Choroid plexus epithelial cell (primary cell): Measurements from ENCODE around the gene IP6K3.
A peak's percentile ranks its signal among the peaks of the same experiment; 100 is the strongest.

ENCODE experiments used
- DNase-seq: peaks from one replicate; pipeline ENCODE4 v3.0.0-alpha.2; 2010; ENCODE audit warnings: low read depth
- H3K4me3 ChIP-seq: 2 replicates; pipeline ENCODE4 v1.5.1; 2011; ENCODE audit warnings: low read depth, mild to moderate bottlenecking, control low read depth, low read length, moderate library complexity
- TF ChIP-seq, protein P1 (sequence below): conservative IDR thresholded peaks from 2 replicates; pipeline ENCODE4 v1.5.1; 2011; ENCODE audit warnings: low read depth, mild to moderate bottlenecking, control low read depth, inconsistent platforms, low read length, moderate library complexity

The IP6K3 gene

DNA sequence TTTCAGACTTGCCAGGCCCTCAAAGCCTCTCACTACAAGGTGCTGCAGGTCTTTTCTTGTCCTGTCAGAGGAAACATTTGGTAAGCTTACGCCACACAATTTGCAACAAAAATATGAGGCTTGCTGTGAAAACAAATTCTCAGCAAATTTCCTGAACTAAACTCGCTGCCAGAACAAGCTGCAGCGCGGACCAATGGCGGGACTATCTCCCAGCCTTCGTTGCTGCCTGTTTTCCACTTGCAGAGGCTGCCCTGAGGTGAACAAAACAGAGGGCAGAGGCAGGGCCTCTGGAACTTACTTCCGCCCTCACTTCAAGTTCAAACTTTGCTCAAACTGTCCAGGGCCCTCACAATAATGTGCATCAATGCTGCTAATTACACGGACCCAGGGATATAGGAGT is 47.6 kb downstream of the IP6K3 start:
- TF ChIP-seq, protein P1, sequence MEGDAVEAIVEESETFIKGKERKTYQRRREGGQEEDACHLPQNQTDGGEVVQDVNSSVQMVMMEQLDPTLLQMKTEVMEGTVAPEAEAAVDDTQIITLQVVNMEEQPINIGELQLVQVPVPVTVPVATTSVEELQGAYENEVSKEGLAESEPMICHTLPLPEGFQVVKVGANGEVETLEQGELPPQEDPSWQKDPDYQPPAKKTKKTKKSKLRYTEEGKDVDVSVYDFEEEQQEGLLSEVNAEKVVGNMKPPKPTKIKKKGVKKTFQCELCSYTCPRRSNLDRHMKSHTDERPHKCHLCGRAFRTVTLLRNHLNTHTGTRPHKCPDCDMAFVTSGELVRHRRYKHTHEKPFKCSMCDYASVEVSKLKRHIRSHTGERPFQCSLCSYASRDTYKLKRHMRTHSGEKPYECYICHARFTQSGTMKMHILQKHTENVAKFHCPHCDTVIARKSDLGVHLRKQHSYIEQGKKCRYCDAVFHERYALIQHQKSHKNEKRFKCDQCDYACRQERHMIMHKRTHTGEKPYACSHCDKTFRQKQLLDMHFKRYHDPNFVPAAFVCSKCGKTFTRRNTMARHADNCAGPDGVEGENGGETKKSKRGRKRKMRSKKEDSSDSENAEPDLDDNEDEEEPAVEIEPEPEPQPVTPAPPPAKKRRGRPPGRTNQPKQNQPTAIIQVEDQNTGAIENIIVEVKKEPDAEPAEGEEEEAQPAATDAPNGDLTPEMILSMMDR, result no peak
- no peak overlapping the region for H3K4me3 ChIP-seq
- no peak for DNase-seq

DNA sequence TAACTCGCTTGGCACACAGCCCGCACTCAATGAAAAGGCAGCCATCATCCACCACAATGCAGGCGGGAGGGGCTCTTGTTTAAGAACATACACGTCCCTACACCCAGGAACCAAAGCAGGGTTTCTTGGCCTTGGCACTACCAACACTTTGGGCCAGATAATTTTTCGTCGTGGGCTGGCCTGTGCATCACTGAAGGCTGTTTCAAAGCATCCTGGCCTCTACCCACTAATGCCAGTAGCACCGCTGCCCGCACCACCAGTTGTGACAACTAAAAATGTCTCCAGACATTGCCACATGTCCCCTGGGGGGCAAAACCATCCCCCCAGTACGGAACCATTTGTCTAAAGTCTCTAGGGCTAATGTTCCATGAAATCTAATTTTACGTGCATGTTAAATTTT is 48.2 kb downstream of the IP6K3 start:
- no peak for DNase-seq
- TF ChIP-seq, protein P1, result no peak
- H3K4me3 ChIP-seq, result no peak overlapping the region

DNA sequence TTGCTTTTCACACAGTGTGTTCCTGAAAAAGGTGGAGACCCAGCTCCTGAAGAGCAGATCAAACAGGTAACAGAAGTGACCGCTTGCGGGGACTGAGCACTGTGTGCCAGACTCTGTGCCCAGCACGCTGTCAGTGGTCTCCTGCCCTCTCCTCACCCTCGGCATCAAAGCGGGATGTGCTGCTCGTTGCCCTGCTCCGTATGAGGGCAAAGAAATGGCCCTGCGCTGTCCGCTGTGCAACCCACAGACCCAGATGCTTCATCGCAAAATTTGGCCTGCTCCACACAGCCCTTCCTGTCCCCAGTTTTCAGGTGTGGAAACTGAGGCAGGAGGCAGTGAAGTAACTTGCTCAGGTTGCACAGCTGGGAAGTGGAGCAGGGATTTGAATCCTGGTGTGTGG is 48.9 kb downstream of the IP6K3 start:
- H3K4me3 ChIP-seq, result no peak overlapping the region
- DNase-seq, result no peak
- TF ChIP-seq, protein P1, result no peak

DNA sequence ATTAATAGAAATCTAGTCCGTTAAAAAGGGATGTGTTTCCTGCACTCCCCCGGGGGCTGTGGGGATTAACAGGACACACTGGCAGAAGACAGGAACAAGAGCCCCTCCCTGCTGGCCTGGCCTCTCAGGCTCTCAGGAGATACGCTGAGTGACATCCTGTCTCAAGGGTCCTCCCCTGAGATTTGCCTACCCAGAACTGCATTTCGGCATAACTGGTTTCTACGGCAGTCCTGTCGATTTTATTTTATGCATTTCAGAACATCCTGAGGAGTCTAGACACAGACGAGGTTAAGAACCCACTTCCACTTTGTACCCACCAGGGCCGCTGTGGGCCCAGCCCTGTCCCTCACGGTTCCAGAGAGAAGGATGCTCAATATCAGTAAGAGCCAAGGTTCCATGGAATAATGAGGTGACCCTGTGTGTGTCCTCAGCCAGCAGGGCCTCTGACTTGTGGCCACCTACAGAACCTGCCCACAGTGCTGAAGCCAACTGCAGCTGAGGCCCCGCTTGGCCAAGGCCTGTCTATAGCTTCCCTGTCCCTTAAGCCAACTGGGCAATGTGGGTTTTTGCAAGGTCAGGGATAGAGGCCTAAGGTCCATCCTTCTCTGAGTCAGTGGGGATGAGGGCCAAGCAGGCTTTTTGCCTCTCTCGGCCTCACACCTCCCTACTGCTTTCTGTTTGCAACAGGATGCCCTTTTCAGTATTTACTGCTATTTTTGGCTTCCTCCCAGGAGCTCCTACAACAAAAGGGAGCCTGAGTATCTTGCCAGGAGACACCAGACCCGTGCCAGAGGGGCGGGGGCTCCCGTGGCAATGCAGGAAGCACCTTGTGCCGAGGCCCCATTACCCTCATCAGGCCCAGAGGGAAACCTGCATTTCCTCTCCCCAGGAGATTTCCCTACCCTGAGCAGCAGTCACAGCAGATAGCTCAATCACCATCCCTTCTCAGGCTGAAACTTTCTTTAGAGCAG is 49.9 kb downstream of the IP6K3 start:
- H3K4me3 ChIP-seq, result no peak overlapping the region
- DNase-seq, result peak; percentile 73
- TF ChIP-seq, protein P1, result no peak

DNA sequence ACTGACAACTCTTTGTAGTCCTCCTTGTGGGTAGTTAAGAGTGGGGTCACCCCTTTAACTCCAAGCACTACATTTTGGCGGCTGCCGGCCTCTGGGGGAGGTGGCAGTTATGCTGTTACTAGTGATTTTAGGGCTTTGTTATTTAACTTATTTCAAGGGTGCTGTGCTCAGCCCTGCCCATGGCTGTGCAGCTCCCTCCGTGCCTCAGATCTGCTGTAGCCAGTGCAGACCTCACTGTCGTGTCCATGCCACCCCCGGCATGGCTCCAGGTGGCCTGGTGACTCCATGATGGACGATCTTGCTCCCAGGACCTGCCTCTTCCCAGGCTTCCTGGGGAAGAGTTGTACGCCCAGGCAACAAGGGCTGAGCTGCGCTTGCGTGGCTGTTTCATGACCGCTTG is 50.6 kb downstream of the IP6K3 start:
- TF ChIP-seq, protein P1, result no peak

DNA sequence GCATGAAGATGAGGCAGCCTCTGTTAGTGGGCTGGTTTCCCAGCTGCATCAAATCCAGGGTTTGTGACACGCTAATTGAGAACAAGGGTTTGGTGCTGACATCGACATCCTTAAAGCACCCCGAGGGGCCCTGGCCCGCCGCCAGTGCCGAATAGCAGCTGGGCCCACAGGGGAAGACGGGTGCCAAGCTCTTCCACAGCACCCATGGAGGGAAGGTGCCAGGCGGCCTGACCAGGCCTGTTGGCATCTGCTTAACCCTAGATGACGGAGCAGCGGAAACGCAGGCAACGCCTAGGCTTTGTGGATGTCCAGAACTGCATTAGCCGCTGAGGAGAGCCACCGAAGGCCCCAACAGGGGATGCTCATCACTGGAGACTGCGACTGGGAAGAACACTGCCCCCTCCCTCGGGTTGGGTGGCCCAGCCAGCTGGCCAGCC is 51.2 kb downstream of the IP6K3 start:
- no peak for DNase-seq
- TF ChIP-seq, protein P1, result no peak
- H3K4me3 ChIP-seq, result no peak overlapping the region

More for the DNA sequence above, 50.6 kb downstream of the IP6K3 start:
- no peak for DNase-seq
- no peak overlapping the region for H3K4me3 ChIP-seq

DNA sequence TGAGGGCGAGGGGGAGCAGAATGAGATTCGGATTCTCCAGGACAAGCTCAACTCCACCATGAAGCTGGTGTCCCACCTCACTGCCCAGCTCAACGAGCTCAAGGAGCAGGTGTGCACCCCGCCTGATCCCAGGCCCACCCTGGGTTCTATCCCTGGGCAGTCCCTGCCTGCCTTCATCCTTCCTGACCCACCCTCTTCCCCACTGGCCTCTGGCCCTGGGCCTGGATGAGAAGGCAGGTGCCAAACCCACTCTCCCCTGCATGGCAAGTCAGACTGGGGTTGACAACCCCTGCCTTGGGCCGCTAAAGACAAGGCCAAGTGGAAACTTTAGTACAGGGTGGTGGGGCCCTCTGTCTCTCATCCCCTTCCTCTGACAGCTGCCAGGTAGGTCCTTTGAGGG is 51.7 kb downstream of the IP6K3 start:
- no peak for DNase-seq
- TF ChIP-seq, protein P1, result no peak
- H3K4me3 ChIP-seq, result no peak overlapping the region
